C4-2B (cell line): ENCODE measurements around the gene NBAS.

Experiments used
- CTCF ChIP-seq: fragments of 450-650 bp; conservative IDR thresholded peaks from 2 replicates; pipeline ENCODE4 v1.5.1; 2017; ENCODE audit warnings: mild to moderate bottlenecking
- ZFX ChIP-seq: fragments of 450-650 bp; IDR thresholded peaks from 2 replicates; pipeline ENCODE4 v1.6.1; 2017

- TF ChIP-seq CTCF (no peak), ZFX (no peak)
Observed at GRCh38 chr2:15446961-15447360, 114.2 kb downstream of the NBAS start.
